WTC11 (cell line): ENCODE results near the gene OSCAR.

ENCODE experiments used
- CREM ChIP-seq: sonication (generic); formaldehyde crosslinking; IDR thresholded peaks from 2 replicates; pipeline ENCODE4 v1.8.1; 2022; ENCODE audit warnings: mild to moderate bottlenecking, missing genetic modification reagents, moderate library complexity
- ESRRA ChIP-seq: sonication (generic); formaldehyde crosslinking; IDR thresholded peaks from 2 replicates; pipeline ENCODE4 v1.8.1; 2022; ENCODE audit warnings: mild to moderate bottlenecking, missing genetic modification reagents, borderline replicate concordance
- FOXP4 ChIP-seq: sonication (generic); formaldehyde crosslinking; IDR thresholded peaks from 2 replicates; pipeline ENCODE4 v1.8.0; 2022; ENCODE audit warnings: mild to moderate bottlenecking, missing genetic modification reagents
- IRF2 ChIP-seq: sonication (generic); formaldehyde crosslinking; IDR thresholded peaks from 2 replicates; pipeline ENCODE4 v1.8.0; 2022; ENCODE audit warnings: low read depth, missing genetic modification reagents, borderline replicate concordance
- NFATC4 ChIP-seq: fragments of 250-450 bp; sonication (Bioruptor Pico); IDR thresholded peaks from 2 replicates; pipeline ENCODE4 v1.9.0; 2021; ENCODE audit warnings: mild to moderate bottlenecking
- ZNF121 ChIP-seq: sonication (generic); formaldehyde crosslinking; IDR thresholded peaks from 2 replicates; pipeline ENCODE4 v1.8.0; 2023; ENCODE audit warnings: missing genetic modification reagents
- TF ChIP-seq, protein P1 (sequence below): fragments of 200-600 bp; IDR thresholded peaks from 2 replicates; pipeline ENCODE4 v1.8.0; 2022; ENCODE audit warnings: antibody characterized with exemption
- TF ChIP-seq, protein P2 (sequence below): sonication (generic); formaldehyde crosslinking; IDR thresholded peaks from 2 replicates; pipeline ENCODE4 v1.8.0; 2022; ENCODE audit warnings: missing genetic modification reagents
- TF ChIP-seq, protein P3 (sequence below): sonication (generic); formaldehyde crosslinking; conservative IDR thresholded peaks from 2 replicates; pipeline ENCODE4 v1.8.1; 2023; ENCODE audit warnings: mild to moderate bottlenecking, low read depth, missing genetic modification reagents, moderate library complexity

- TF ChIP-seq ZNF121 (no peak), CREM (CRISPR knock-in tag) (no peak), ESRRA (CRISPR knock-in tag) (no peak), NFATC4 (CRISPR knock-in tag) (no peak), IRF2 (CRISPR knock-in tag) (no peak), FOXP4 (CRISPR knock-in tag) (no peak)
- TF ChIP-seq, protein P1, sequence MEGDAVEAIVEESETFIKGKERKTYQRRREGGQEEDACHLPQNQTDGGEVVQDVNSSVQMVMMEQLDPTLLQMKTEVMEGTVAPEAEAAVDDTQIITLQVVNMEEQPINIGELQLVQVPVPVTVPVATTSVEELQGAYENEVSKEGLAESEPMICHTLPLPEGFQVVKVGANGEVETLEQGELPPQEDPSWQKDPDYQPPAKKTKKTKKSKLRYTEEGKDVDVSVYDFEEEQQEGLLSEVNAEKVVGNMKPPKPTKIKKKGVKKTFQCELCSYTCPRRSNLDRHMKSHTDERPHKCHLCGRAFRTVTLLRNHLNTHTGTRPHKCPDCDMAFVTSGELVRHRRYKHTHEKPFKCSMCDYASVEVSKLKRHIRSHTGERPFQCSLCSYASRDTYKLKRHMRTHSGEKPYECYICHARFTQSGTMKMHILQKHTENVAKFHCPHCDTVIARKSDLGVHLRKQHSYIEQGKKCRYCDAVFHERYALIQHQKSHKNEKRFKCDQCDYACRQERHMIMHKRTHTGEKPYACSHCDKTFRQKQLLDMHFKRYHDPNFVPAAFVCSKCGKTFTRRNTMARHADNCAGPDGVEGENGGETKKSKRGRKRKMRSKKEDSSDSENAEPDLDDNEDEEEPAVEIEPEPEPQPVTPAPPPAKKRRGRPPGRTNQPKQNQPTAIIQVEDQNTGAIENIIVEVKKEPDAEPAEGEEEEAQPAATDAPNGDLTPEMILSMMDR = no peak
- TF ChIP-seq, protein P2, sequence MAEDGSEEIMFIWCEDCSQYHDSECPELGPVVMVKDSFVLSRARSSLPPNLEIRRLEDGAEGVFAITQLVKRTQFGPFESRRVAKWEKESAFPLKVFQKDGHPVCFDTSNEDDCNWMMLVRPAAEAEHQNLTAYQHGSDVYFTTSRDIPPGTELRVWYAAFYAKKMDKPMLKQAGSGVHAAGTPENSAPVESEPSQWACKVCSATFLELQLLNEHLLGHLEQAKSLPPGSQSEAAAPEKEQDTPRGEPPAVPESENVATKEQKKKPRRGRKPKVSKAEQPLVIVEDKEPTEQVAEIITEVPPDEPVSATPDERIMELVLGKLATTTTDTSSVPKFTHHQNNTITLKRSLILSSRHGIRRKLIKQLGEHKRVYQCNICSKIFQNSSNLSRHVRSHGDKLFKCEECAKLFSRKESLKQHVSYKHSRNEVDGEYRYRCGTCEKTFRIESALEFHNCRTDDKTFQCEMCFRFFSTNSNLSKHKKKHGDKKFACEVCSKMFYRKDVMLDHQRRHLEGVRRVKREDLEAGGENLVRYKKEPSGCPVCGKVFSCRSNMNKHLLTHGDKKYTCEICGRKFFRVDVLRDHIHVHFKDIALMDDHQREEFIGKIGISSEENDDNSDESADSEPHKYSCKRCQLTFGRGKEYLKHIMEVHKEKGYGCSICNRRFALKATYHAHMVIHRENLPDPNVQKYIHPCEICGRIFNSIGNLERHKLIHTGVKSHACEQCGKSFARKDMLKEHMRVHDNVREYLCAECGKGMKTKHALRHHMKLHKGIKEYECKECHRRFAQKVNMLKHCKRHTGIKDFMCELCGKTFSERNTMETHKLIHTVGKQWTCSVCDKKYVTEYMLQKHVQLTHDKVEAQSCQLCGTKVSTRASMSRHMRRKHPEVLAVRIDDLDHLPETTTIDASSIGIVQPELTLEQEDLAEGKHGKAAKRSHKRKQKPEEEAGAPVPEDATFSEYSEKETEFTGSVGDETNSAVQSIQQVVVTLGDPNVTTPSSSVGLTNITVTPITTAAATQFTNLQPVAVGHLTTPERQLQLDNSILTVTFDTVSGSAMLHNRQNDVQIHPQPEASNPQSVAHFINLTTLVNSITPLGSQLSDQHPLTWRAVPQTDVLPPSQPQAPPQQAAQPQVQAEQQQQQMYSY (CRISPR knock-in tag) = no peak
- TF ChIP-seq, protein P3, sequence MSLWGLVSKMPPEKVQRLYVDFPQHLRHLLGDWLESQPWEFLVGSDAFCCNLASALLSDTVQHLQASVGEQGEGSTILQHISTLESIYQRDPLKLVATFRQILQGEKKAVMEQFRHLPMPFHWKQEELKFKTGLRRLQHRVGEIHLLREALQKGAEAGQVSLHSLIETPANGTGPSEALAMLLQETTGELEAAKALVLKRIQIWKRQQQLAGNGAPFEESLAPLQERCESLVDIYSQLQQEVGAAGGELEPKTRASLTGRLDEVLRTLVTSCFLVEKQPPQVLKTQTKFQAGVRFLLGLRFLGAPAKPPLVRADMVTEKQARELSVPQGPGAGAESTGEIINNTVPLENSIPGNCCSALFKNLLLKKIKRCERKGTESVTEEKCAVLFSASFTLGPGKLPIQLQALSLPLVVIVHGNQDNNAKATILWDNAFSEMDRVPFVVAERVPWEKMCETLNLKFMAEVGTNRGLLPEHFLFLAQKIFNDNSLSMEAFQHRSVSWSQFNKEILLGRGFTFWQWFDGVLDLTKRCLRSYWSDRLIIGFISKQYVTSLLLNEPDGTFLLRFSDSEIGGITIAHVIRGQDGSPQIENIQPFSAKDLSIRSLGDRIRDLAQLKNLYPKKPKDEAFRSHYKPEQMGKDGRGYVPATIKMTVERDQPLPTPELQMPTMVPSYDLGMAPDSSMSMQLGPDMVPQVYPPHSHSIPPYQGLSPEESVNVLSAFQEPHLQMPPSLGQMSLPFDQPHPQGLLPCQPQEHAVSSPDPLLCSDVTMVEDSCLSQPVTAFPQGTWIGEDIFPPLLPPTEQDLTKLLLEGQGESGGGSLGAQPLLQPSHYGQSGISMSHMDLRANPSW = no peak
These were observed 7.9 kb upstream of the OSCAR start for GRCh38 chr19:54108496-54108895.
